K562 (cell line): ENCODE data around the gene ARHGEF7. TPM values are rescaled to one million over a fixed set of nuclear protein-coding genes. Genes with fewer than 3 reads are reported as not detected.

Experiments used
- ATAC-seq: fragments of 200-7000 bp; cut with Tn5 transposase; 3 replicates; pipeline ENCODE4 v1.9.1; 2020; ENCODE audit warnings: moderate library complexity
- BruUV-seq: library from RNA; stranded (reverse); fragments of 400-500 nt; replicated peaks from 2 replicates; lab custom pipeline; 2021; lab: Mats Ljungman, UMichigan
- CTCF ChIA-PET: fragments of 300-600 bp; formaldehyde crosslinking; extraction: SDS; loops from one replicate; lab custom pipeline; 2021; ENCODE audit warnings: low intra/inter-chr PET ratio; lab: Yijun Ruan, JAX
- POLR2A ChIA-PET: fragments of 300-600, 350-650 bp; sonication (Branson Sonifier 250); formaldehyde crosslinking; extraction: SDS; loops from one replicate; lab custom pipeline; 2021; ENCODE audit warnings: antibody characterized with exemption, inconsistent platforms; lab: Yijun Ruan, JAX
- DNase-seq, 4 experiments: peaks; one replicate each; pipeline versions ENCODE4 v3.0.0 to v3.0.0-alpha.2; 2011 to 2018; ENCODE audit warnings: low spot score in 3 of 4, mixed read lengths in 3 of 4; ENCODE audit errors: extremely low read depth in 1 of 4
- FAIRE-seq: peaks from 2 replicates; lab custom pipeline; 2011; peaks lifted over from hg19 to GRCh38; lab: Jason Lieb, UNC
- H2AFZ ChIP-seq: 2 replicates; pipeline ENCODE4 v1.6.0; 2011; ENCODE audit warnings: low read depth, low read length, control low read depth, inconsistent platforms
- H3K27ac ChIP-seq: fragments of 200-600 bp; 3 replicates; pipeline ENCODE4 v1.8.0; 2011; ENCODE audit warnings: low read depth, mild to moderate bottlenecking, control low read depth, inconsistent platforms, low read length, moderate library complexity, mixed read lengths; ENCODE audit errors: extremely low read depth
- H3K27me3 ChIP-seq, 2 experiments: fragments of 300-600 bp in 1 of 2; 2 replicates in 1 of 2; 3 replicates in 1 of 2; pipeline versions ENCODE4 v1.6.0 to v1.8.0; 2011; ENCODE audit warnings: inconsistent platforms in 2 of 2, low read length in 2 of 2, mild to moderate bottlenecking in 1 of 2, mixed read lengths in 1 of 2, moderate library complexity in 1 of 2; ENCODE audit not compliant: control insufficient read depth in 2 of 2, insufficient read depth in 2 of 2
- H3K36me3 ChIP-seq: fragments of 300-600 bp; 3 replicates; pipeline ENCODE4 v1.8.0; 2011; ENCODE audit warnings: mild to moderate bottlenecking, low read length, inconsistent platforms; ENCODE audit not compliant: control insufficient read depth, insufficient read depth
- H3K4me1 ChIP-seq, 2 experiments: fragments of 200-600 bp in 1 of 2; replicated peaks in 1 of 2; 2 replicates in 1 of 2; 3 replicates in 1 of 2; pipeline versions ENCODE4 v1.5.1 to v1.8.0; 2011; ENCODE audit warnings: inconsistent platforms in 2 of 2, low read length in 2 of 2, mild to moderate bottlenecking in 1 of 2, mixed read lengths in 1 of 2, moderate library complexity in 1 of 2; ENCODE audit not compliant: control insufficient read depth in 2 of 2, insufficient read depth in 2 of 2
- H3K4me2 ChIP-seq: 2 replicates; pipeline ENCODE4 v1.6.1; 2011; ENCODE audit warnings: low read length, control low read depth, inconsistent platforms, mixed read lengths; ENCODE audit not compliant: insufficient read depth
- H3K4me3 ChIP-seq: fragments of 200-600 bp; sonication (generic), shearing (Covaris generic); 2 replicates; pipeline ENCODE4 v1.5.1; 2016; ENCODE audit warnings: control low read depth, inconsistent platforms
- H3K79me2 ChIP-seq: fragments of 200-600 bp; 3 replicates; pipeline ENCODE4 v1.8.0; 2011; ENCODE audit warnings: low read length, inconsistent platforms; ENCODE audit not compliant: control insufficient read depth, insufficient read depth
- H3K9ac ChIP-seq, 2 experiments: 2 replicates each; pipeline versions ENCODE4 v1.6.0 to v1.6.1; 2011; ENCODE audit warnings: low read depth in 2 of 2, low read length in 2 of 2, control low read depth in 1 of 2, inconsistent platforms in 1 of 2, mild to moderate bottlenecking in 1 of 2, mixed read lengths in 1 of 2; ENCODE audit not compliant: insufficient read depth in 1 of 2
- H3K9me1 ChIP-seq: one replicate; pipeline ENCODE4 v1.6.0; 2011; ENCODE audit warnings: inconsistent platforms, mild to moderate bottlenecking, low read length, moderate library complexity; ENCODE audit not compliant: control insufficient read depth, insufficient read depth
- H3K9me3 ChIP-seq: replicated peaks from 2 replicates; pipeline ENCODE4 v1.5.1; 2011; ENCODE audit warnings: low read depth, low read length, inconsistent platforms; ENCODE audit not compliant: control insufficient read depth, insufficient read depth
- H4K20me1 ChIP-seq: replicated peaks from 2 replicates; pipeline ENCODE4 v1.6.1; 2011; ENCODE audit warnings: low read length, inconsistent platforms, mixed read lengths; ENCODE audit not compliant: control insufficient read depth, insufficient read depth
- BHLHE40 ChIP-seq: IDR thresholded peaks from 2 replicates; pipeline ENCODE4 v1.6.1; 2011; ENCODE audit warnings: low read length, improper control_type of control experiment
- CREM ChIP-seq: IDR thresholded peaks from 2 replicates; pipeline ENCODE4 v1.6.1; 2014; ENCODE audit warnings: antibody characterized with exemption, low read depth
- NELFE ChIP-seq: IDR thresholded peaks from 2 replicates; pipeline ENCODE4 v1.6.1; 2011; ENCODE audit warnings: mild to moderate bottlenecking; ENCODE audit not compliant: insufficient read depth, insufficient read length
- NFXL1 ChIP-seq: fragments of 450-650 bp; formaldehyde crosslinking; IDR thresholded peaks from 2 replicates; pipeline ENCODE4 v1.4.0; 2021; ENCODE audit warnings: mild to moderate bottlenecking
- RFX7 ChIP-seq: fragments of 250-450 bp; sonication (Bioruptor Pico); IDR thresholded peaks from 2 replicates; pipeline ENCODE4 v1.5.1; 2021; ENCODE audit warnings: mild to moderate bottlenecking
- ZNF197 ChIP-seq: fragments of 200-800 bp; sonication (Bioruptor generic); IDR thresholded peaks from 2 replicates; pipeline ENCODE4 v1.6.1; 2016; ENCODE audit warnings: low read depth, missing genetic modification characterization, missing compliant biosample characterization
- ZNF311 ChIP-seq: fragments of 250-450 bp; sonication (Bioruptor Pico); IDR thresholded peaks from 2 replicates; pipeline ENCODE4 v1.4.0; 2020; ENCODE audit warnings: mild to moderate bottlenecking, moderate library complexity
- ZNF586 ChIP-seq: fragments of 450-650 bp; formaldehyde crosslinking; conservative IDR thresholded peaks from 2 replicates; pipeline ENCODE4 v1.4.0; 2020; ENCODE audit warnings: mild to moderate bottlenecking, moderate library complexity
- ZNF695 ChIP-seq: fragments of 450-650 bp; formaldehyde crosslinking; IDR thresholded peaks from 2 replicates; pipeline ENCODE4 v1.4.0; 2020; ENCODE audit warnings: mild to moderate bottlenecking, moderate library complexity
- WGBS: fragments of 100-300 bp; shearing (Covaris generic); methylation state at CpG from one replicate; pipeline ENCODE4 v1.1.6; 2016; ENCODE audit warnings: low coverage, mixed read lengths; ENCODE audit not compliant: insufficient coverage; ENCODE audit errors: missing lambda C conversion rate; 5-methylcytosine and 5-hydroxymethylcytosine counted together
- in situ Hi-C: fragments of 300-500 bp; cut with MboI; formaldehyde crosslinking; loops from 4 replicates; pipeline ENCODE4 v1.15.0; 2018; ENCODE audit warnings: inconsistent platforms, mixed read lengths
- intact Hi-C: fragments of 100-400 bp; cut with micrococcal nuclease; formaldehyde crosslinking; loops from 2 replicates; pipeline ENCODE4 v1.14.2; 2022
- polyA plus RNA-seq, 8 experiments: library from polyadenylated mRNA; depleted of rRNA in 4 of 8; stranded (reverse) in 5 of 8; unstranded in 3 of 8; fragments of >200 nt; fragmentation: Nextera tagmentation in 2 of 8; fragmentation: Illumina TruSeq in 1 of 8; extraction: Ambion mirVana in 2 of 8; extraction: Trizol in 1 of 8; gene quantifications; 2 replicates each; pipeline versions ENCODE4 v1.2.1 to v1.2.3, GENCODE V29; 2011 to 2014; ENCODE audit warnings: inconsistent platforms in 1 of 8, missing spikeins in 1 of 8
- total RNA-seq, 7 experiments: library from RNA; depleted of rRNA in 6 of 7; stranded (reverse); fragments of >200 nt in 6 of 7; fragmentation: Illumina TruSeq in 2 of 7; extraction: Trizol in 2 of 7; gene quantifications; 2 replicates each; pipeline versions ENCODE4 v1.2.1 to v1.2.3, GENCODE V29; 2011 to 2021; ENCODE audit warnings: low replicate concordance in 1 of 7
- TF ChIP-seq, protein P1 (sequence below): sonication (generic); formaldehyde crosslinking; IDR thresholded peaks from 2 replicates; pipeline ENCODE4 v1.9.0; 2022; ENCODE audit warnings: mild to moderate bottlenecking, missing genetic modification reagents
- TF ChIP-seq, protein P2 (sequence below): sonication (generic); formaldehyde crosslinking; IDR thresholded peaks from 2 replicates; pipeline ENCODE4 v1.5.0; 2020; ENCODE audit warnings: missing genetic modification reagents

Gene ARHGEF7
- total and polyA plus RNA-seq, 9 of the 15 experiments (the other 6 are each of a cell fraction or from before 2014, with no cell fraction given) = 2.1 to 26.8 (median 17.5) TPM

DNA sequence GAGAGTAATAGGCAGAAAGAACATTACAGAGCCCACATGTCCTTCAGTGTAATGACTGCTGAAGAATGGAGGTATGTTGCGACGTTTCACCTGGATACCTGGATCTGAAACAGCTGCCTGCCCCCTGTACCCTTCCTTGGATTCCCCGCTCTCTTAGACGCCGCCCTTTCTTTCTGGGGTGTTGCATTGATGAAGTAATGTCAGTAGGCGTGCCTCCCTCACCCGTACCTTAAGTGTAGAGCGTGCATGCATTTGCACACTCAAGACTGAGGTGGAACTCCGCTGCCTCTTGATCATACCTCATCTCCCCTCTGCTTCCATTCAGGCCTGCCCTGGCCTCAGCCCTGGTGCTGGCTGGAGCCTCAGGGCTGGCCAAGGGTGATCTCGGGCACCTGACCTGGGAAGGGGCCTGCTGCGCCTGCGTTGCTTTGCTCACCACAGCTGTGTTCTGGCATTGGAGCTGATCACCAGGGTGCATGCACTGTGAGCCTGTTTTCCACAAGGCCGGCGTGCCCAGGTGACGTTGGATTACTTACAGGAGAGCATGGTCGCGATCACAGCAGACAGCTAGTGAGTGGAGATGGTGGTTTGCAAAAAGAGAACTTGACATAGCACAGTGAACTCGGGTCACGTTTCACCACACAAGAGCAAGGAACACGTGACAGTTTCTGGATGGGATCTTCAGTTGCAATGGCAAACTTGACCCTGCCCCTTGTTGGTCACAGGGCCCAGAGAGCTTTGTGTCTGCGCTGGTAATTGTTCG lies 99.0 kb downstream of the ARHGEF7 start:
- no peak for FAIRE-seq
- WGBS = 82% methylated on average over 19 of the region's 22 CpGs
- no peaks in the 10 kb centered on the region for H3K27me3 ChIP-seq
- H3K27ac ChIP-seq = no peak overlapping the region
- ChIA-PET CTCF (no interaction called here), POLR2A (no interaction called here)
- TF ChIP-seq ZNF586 (CRISPR knock-in tag) (no peak), BHLHE40 (peak; percentile 36; the same call in 1 of the 2 replicates), ZNF197 (CRISPR knock-in tag) (no peak), NELFE (no peak), CREM (no peak), ZNF695 (CRISPR knock-in tag) (no peak), NFXL1 (no peak), RFX7 (CRISPR knock-in tag) (no peak), ZNF311 (no peak)
- TF ChIP-seq, protein P1, sequence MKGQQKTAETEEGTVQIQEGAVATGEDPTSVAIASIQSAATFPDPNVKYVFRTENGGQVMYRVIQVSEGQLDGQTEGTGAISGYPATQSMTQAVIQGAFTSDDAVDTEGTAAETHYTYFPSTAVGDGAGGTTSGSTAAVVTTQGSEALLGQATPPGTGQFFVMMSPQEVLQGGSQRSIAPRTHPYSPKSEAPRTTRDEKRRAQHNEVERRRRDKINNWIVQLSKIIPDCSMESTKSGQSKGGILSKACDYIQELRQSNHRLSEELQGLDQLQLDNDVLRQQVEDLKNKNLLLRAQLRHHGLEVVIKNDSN (CRISPR knock-in tag) = peak; percentile 27; the same call in 1 of the 2 replicates
- TF ChIP-seq, protein P2, sequence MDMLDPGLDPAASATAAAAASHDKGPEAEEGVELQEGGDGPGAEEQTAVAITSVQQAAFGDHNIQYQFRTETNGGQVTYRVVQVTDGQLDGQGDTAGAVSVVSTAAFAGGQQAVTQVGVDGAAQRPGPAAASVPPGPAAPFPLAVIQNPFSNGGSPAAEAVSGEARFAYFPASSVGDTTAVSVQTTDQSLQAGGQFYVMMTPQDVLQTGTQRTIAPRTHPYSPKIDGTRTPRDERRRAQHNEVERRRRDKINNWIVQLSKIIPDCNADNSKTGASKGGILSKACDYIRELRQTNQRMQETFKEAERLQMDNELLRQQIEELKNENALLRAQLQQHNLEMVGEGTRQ (CRISPR knock-in tag) = peak; percentile 24; the same call in 1 of the 2 replicates
- ATAC-seq = no peak
- DNase-seq = no peak
- H4K20me1 ChIP-seq = peaks cover 3% of the 10 kb centered on the region; the same call in 1 of the 2 replicates
- H3K9me1 ChIP-seq = no peaks in the 10 kb centered on the region
- no peaks in the 10 kb centered on the region; the same call in 2 of the 3 replicates for H3K36me3 ChIP-seq
- no peaks in the 10 kb centered on the region for H3K9me3 ChIP-seq
- peaks cover 29% of the 10 kb centered on the region for H3K79me2 ChIP-seq
- no TSS peak for BruUV-seq
- peaks cover 0 to 12% of the 10 kb centered on the region in 2 experiments; a peak in 2 of 5 replicates for H3K4me1 ChIP-seq
- no peak overlapping the region for H2AFZ ChIP-seq
- H3K9ac ChIP-seq = 0 out of 4 replicates have a peak overlapping the region, but pooled peaks of 1 of the 2 experiments have one; percentile 10
- in situ Hi-C loops (no loop called here), intact Hi-C loops (no loop called here)
- H3K4me3 ChIP-seq = no peak overlapping the region
- H3K4me2 ChIP-seq = no peak overlapping the region
